LNCaP clone FGC (cell line): ENCODE results near the gene FH.

ENCODE experiments used
- DNase-seq: peaks from one replicate; pipeline ENCODE4 v3.0.0-alpha.2; 2011; ENCODE audit warnings: low read depth
- H3K4me3 ChIP-seq: 2 replicates; pipeline ENCODE4 v1.5.1; 2011; ENCODE audit warnings: mild to moderate bottlenecking, low read depth, low read length, control low read depth
- TF ChIP-seq, protein P1 (sequence below): IDR thresholded peaks from 2 replicates; pipeline ENCODE4 v1.5.1; 2012; ENCODE audit warnings: mild to moderate bottlenecking; ENCODE audit not compliant: control insufficient read depth, insufficient read depth; ENCODE audit errors: extremely low read depth

FH gene

DNA sequence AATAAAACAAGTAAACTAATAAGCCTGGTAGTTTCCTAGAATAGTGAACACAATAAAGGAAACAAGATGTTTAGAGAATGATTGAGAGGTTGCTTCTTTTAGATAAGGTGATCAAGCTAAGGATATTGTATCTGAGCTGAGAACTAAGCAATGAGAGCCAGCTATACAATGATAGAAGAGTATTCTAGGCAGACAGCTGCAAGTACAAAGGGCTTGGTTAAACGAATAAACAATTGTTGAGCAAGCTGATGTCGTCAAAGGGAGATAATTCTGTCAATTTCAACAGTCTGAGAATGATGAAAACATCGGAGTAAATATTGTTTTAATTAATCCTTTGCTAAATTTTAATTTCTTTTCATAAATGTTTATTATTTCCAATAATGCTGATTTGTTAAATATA lies 5.5 kb upstream of the FH start:
- H3K4me3 ChIP-seq = no peak overlapping the region
- TF ChIP-seq, protein P1, sequence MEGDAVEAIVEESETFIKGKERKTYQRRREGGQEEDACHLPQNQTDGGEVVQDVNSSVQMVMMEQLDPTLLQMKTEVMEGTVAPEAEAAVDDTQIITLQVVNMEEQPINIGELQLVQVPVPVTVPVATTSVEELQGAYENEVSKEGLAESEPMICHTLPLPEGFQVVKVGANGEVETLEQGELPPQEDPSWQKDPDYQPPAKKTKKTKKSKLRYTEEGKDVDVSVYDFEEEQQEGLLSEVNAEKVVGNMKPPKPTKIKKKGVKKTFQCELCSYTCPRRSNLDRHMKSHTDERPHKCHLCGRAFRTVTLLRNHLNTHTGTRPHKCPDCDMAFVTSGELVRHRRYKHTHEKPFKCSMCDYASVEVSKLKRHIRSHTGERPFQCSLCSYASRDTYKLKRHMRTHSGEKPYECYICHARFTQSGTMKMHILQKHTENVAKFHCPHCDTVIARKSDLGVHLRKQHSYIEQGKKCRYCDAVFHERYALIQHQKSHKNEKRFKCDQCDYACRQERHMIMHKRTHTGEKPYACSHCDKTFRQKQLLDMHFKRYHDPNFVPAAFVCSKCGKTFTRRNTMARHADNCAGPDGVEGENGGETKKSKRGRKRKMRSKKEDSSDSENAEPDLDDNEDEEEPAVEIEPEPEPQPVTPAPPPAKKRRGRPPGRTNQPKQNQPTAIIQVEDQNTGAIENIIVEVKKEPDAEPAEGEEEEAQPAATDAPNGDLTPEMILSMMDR = no peak
- DNase-seq = no peak

DNA sequence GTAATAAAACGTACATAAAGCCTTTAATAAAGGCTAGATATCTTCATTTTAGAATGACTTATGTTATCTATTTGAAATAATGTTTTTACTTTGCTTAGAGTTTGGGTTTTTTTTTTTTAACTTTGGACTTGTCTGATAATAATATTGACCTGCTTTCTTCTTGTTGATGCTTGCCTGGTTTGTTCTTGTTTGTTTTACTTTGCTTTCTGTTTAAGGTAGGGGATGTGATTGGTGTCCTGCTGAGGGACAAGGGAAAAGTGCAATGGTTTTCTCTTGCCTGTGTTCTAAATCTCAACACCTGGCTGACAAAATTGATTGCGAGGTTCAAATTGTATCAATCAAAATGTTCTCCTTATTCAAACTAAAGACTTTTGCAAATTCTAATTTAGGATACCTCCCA lies 2.2 kb upstream of the FH start:
- DNase-seq = no peak
- no peak overlapping the region for H3K4me3 ChIP-seq
- TF ChIP-seq, protein P1 = no peak

DNA sequence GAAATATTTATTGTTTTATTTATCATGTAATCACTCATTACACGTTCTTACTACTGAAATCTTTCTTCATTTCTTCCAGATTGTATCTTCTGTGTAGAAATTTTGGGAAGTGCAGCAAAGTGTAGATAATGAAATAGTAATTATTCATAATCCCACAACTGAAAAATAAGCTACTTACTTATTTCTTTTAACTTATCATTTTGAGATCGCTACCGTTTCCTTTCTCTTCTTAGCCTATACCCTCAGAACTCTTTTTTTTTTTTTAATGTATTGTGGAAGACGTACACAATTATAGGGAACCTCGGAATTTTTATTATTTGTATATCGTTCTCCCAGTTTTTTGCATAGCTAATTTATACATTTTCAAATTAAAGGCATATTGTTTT lies 518 bp upstream of the FH start:
- DNase-seq = no peak
- TF ChIP-seq, protein P1 = no peak
- H3K4me3 ChIP-seq = peak overlapping the region; percentile 67

DNA sequence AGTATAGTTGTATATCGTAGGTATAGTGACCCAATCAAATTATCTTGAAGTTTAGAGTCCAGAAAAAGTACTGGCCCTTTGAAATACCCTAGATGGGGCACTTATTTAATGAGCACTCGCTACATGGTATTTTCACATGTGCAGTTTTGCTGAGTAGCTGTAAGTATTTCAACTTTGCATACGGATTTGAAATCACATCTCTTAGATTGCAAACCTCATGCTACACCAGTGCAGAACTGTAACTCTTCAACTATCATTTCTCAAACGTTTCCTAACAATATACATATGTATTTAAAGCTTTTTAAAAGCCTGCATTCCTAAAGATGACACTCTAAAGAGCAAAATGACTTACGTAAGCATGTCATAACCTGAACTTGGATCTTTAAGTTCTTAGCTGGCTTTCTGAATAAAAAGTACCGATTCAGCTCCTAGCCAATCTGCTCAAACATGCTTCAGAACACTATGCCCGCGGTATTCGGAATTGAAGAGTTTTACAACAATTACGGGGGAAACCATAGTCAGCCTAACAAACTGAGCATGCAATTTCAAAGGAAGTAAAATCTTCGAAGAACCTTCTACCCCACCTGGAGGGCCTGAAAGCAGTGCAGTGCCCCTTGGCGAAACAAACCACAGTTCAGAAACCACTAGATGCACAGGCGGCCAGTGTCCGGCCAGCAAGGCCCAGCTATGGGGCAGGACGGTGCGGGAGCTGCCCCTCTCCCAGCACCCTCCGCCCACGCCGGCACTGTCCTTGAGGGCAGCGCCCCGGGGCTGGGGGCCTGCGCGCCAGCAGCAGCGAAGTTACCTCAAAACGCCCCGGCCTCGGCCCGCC lies 863 bp downstream of the FH start:
- no peak for DNase-seq
- peak overlapping the region; percentile 67 for H3K4me3 ChIP-seq
- TF ChIP-seq, protein P1 = no peak

DNA sequence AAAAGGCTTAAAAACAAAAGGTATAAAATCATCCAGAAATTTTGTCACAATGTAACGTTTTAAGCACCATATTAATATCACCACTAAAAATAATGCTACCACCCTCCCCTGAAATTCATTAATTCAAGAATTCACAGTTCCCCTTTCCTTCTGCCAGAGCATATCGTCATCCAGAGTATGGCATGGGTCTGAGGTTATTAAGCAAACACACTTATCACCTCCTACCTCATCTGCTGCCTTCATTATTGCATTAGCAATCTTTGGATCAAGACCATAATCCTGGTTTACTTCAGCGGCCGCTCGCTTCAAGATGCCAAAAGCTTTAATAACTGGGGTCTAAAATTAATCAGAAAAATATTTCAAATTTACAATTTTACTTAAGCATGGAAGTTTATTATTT lies 6.2 kb downstream of the FH start:
- DNase-seq = no peak
- no peak overlapping the region for H3K4me3 ChIP-seq
- TF ChIP-seq, protein P1 = no peak

DNA sequence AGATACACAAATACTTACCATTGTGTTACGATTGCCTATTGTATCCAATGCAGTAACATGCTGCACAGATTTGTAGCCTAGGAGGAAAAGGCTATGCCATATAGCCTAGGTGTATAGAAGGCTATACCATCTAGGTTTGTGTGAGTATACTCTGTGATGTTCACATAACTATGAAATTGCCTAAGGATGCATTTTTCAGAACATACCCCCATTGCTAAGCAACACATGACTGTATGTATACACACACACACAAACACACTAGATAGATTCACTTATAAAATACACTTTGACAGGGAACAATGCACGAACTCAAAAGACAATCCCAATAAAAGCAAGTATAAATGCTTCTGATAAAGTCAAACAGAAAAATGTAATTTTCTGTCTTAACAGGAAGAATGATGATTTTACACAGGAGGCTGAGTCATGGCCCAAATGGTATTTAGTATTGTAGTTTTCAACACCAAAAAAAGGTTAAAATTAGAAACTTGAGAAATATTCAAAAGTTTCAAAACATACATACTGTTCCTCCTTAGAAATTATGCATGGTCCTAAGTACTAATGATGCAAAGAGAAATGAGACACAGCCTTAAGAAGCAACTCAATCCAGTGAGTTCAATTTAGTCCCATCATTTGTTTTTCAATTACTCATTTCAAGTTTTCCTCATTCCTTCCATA lies 12.2 kb downstream of the FH start:
- TF ChIP-seq, protein P1 = no peak
- no peak for DNase-seq
- no peak overlapping the region for H3K4me3 ChIP-seq
